HEK293 (cell line): Measurements from ENCODE around the gene CFAP57.

Experiments
- CTCF ChIA-PET: fragments of 350-600 bp; formaldehyde crosslinking; extraction: SDS; loops from one replicate; lab custom pipeline; 2021; ENCODE audit warnings: antibody characterized with exemption; lab: Yijun Ruan, JAX
- POLR2A ChIA-PET: fragments of 300-600 bp; formaldehyde crosslinking; extraction: SDS; loops from one replicate; lab custom pipeline; 2020; ENCODE audit warnings: antibody characterized with exemption, inconsistent platforms; lab: Yijun Ruan, JAX
- H3K27ac ChIP-seq: fragments of 200-500 bp; sonication (Bioruptor generic); 2 replicates; pipeline ENCODE4 v1.5.1; 2014; ENCODE audit warnings: low read depth, low read length, control low read depth, inconsistent platforms; ENCODE audit errors: extremely low read depth
- H3K36me3 ChIP-seq, 2 experiments: fragments of 200-500 bp in 1 of 2; sonication (Bioruptor generic) in 1 of 2; 1 replicate in 1 of 2; 2 replicates in 1 of 2; pipeline ENCODE4 v1.5.1; 2014 to 2017; ENCODE audit warnings: inconsistent platforms in 2 of 2, low read length in 2 of 2; ENCODE audit not compliant: control insufficient read depth in 2 of 2, insufficient read depth in 1 of 2
- H3K4me1 ChIP-seq: fragments of 200-500 bp; sonication (Bioruptor generic); 2 replicates; pipeline ENCODE4 v1.5.1; 2014; ENCODE audit warnings: mild to moderate bottlenecking, low read length, inconsistent platforms; ENCODE audit not compliant: control insufficient read depth, insufficient read depth
- H3K4me3 ChIP-seq: 2 replicates; pipeline ENCODE4 v1.5.1; 2011; ENCODE audit warnings: low read depth, mild to moderate bottlenecking, control low read depth, low read length, moderate library complexity
- H3K9me3 ChIP-seq: fragments of 200-500 bp; sonication (Bioruptor generic); 2 replicates; pipeline ENCODE4 v1.5.1; 2014; ENCODE audit warnings: low read depth, low read length, inconsistent platforms; ENCODE audit not compliant: control insufficient read depth, insufficient read depth
- KLF7 ChIP-seq: fragments of 450-650 bp; formaldehyde crosslinking; IDR thresholded peaks from 2 replicates; pipeline ENCODE4 v1.5.1; 2016; ENCODE audit warnings: missing biosample characterization, missing genetic modification characterization, borderline replicate concordance
- KLF8 ChIP-seq: fragments of 450-650 bp; formaldehyde crosslinking; IDR thresholded peaks from 2 replicates; pipeline ENCODE4 v1.5.1; 2016; ENCODE audit warnings: missing biosample characterization, missing genetic modification characterization
- SP2 ChIP-seq: fragments of 450-650 bp; formaldehyde crosslinking; IDR thresholded peaks from 2 replicates; pipeline ENCODE4 v1.5.1; 2016; ENCODE audit warnings: missing biosample characterization, missing genetic modification characterization
- ZFP69B ChIP-seq: fragments of 450-650 bp; formaldehyde crosslinking; IDR thresholded peaks from 2 replicates; pipeline ENCODE4 v1.5.1; 2016; ENCODE audit warnings: missing biosample characterization, missing genetic modification characterization
- ZNF2 ChIP-seq: fragments of 450-650 bp; formaldehyde crosslinking; IDR thresholded peaks from 2 replicates; pipeline ENCODE4 v1.5.1; 2016; ENCODE audit warnings: missing biosample characterization, missing genetic modification characterization
- ZNF202 ChIP-seq: fragments of 450-650 bp; formaldehyde crosslinking; IDR thresholded peaks from 2 replicates; pipeline ENCODE4 v1.5.1; 2016; ENCODE audit warnings: missing biosample characterization, missing genetic modification characterization, borderline replicate concordance
- ZNF354C ChIP-seq: fragments of 450-650 bp; formaldehyde crosslinking; IDR thresholded peaks from 2 replicates; pipeline ENCODE4 v1.5.1; 2016; ENCODE audit warnings: missing biosample characterization, missing genetic modification characterization, low read depth, borderline replicate concordance
- ZNF501 ChIP-seq: fragments of 450-650 bp; formaldehyde crosslinking; IDR thresholded peaks from 2 replicates; pipeline ENCODE4 v1.5.1; 2016; ENCODE audit warnings: missing biosample characterization, missing genetic modification characterization
- ZNF585B ChIP-seq: fragments of 450-650 bp; formaldehyde crosslinking; IDR thresholded peaks from 2 replicates; pipeline ENCODE4 v1.5.1; 2016; ENCODE audit warnings: missing biosample characterization, missing genetic modification characterization
- ZNF626 ChIP-seq: fragments of 450-650 bp; sonication (Bioruptor Pico); formaldehyde crosslinking; IDR thresholded peaks from 2 replicates; pipeline ENCODE4 v1.5.1; 2018; ENCODE audit warnings: missing biosample characterization, missing genetic modification characterization, inconsistent platforms
- TF ChIP-seq, protein P1 (sequence below): IDR thresholded peaks from 2 replicates; pipeline ENCODE4 v1.6.1; 2011; ENCODE audit warnings: mild to moderate bottlenecking, low read depth, low read length, borderline replicate concordance
- TF ChIP-seq, protein P2 (sequence below): fragments of 450-650 bp; formaldehyde crosslinking; IDR thresholded peaks from 2 replicates; pipeline ENCODE4 v1.5.1; 2016; ENCODE audit warnings: missing biosample characterization, missing genetic modification characterization
- TF ChIP-seq, protein P3 (sequence below): fragments of 450-650 bp; formaldehyde crosslinking; IDR thresholded peaks from 2 replicates; pipeline ENCODE4 v1.5.1; 2017; ENCODE audit warnings: missing biosample characterization, missing genetic modification characterization
- TF ChIP-seq, protein P4 (sequence below): fragments of 450-650 bp; formaldehyde crosslinking; IDR thresholded peaks from 2 replicates; pipeline ENCODE4 v1.5.1; 2016; ENCODE audit warnings: missing biosample characterization, missing genetic modification characterization, borderline replicate concordance
- TF ChIP-seq, protein P5 (sequence below): fragments of 450-650 bp; formaldehyde crosslinking; IDR thresholded peaks from 2 replicates; pipeline ENCODE4 v1.5.1; 2016; ENCODE audit warnings: missing biosample characterization, missing genetic modification characterization
- TF ChIP-seq, protein P6 (sequence below): fragments of 450-650 bp; formaldehyde crosslinking; IDR thresholded peaks from 2 replicates; pipeline ENCODE4 v1.5.1; 2016; ENCODE audit warnings: missing biosample characterization, missing genetic modification characterization
- TF ChIP-seq, protein P7 (sequence below): fragments of 450-650 bp; formaldehyde crosslinking; optimal IDR thresholded peaks from 2 replicates; pipeline ENCODE3; 2016; ENCODE audit warnings: missing biosample characterization, mild to moderate bottlenecking, missing genetic modification characterization

The CFAP57 gene

DNA sequence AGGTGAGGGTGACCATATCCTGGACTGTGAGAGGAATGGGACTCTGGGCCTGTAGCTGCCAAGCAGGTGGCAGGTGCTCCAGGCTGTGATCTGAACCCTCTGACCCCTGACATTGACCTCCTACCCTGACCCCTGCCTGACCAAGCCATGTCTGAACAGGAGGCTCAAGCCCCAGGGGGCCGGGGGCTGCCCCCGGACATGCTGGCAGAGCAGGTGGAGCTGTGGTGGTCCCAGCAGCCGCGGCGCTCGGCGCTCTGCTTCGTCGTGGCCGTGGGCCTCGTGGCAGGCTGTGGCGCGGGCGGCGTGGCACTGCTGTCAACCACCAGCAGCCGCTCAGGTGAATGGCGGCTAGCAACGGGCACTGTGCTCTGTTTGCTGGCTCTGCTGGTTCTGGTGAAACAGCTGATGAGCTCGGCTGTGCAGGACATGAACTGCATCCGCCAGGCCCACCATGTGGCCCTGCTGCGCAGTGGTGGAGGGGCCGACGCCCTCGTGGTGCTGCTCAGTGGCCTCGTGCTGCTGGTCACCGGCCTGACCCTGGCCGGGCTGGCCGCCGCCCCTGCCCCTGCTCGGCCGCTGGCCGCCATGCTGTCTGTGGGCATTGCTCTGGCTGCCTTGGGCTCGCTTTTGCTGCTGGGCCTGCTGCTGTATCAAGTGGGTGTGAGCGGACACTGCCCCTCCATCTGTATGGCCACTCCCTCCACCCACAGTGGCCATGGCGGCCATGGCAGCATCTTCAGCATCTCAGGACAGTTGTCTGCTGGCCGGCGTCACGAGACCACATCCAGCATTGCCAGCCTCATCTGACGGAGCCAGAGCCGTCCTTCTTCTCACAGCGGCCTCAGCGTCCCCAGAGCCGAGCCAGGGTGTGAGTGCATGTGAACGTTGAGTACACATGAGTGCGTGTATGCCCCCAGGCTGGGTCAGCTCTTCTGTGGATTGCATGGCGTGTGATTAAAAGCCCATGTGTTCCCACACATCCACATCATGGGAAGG lies 100.7 kb downstream of the CFAP57 start:
- Histone ChIP-seq H3K4me3 (no peak overlapping the region), H3K36me3 (no peaks in the 10 kb centered on the region), H3K9me3 (no peaks in the 10 kb centered on the region), H3K27ac (no peak overlapping the region), H3K4me1 (no peaks in the 10 kb centered on the region)
- ChIA-PET POLR2A (no interaction called here), CTCF (no interaction called here)
- TF ChIP-seq, protein P1, sequence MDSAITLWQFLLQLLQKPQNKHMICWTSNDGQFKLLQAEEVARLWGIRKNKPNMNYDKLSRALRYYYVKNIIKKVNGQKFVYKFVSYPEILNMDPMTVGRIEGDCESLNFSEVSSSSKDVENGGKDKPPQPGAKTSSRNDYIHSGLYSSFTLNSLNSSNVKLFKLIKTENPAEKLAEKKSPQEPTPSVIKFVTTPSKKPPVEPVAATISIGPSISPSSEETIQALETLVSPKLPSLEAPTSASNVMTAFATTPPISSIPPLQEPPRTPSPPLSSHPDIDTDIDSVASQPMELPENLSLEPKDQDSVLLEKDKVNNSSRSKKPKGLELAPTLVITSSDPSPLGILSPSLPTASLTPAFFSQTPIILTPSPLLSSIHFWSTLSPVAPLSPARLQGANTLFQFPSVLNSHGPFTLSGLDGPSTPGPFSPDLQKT: no peak

DNA sequence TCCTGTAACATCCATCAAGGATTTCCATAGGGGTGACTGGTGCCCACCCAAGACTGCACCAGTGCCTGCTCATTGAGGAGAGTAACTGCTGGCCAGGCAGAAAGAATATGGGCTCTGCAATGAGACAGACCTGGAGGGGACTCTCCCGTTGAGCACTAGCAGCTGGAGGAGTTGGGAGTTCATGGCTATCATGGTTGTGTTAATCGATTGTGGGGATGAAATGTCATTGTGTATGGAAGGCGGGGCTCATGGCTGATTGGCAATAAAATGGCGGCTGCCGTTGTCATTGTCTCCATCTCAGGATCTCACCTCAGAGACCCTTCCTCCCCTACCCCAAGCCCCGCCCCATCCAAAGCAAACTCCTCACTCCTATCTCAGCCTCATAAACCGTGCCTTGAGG lies 101.6 kb downstream of the CFAP57 start:
- POLR2A ChIA-PET: no interaction called here
- no peak overlapping the region for H3K27ac ChIP-seq

More for the DNA sequence above, 101.6 kb downstream of the CFAP57 start:
- TF ChIP-seq ZNF501 (tag by site-specific recombination) (no peak), SP2 (tag by site-specific recombination) (no peak), KLF7 (tag by site-specific recombination) (no peak), ZFP69B (tag by site-specific recombination) (no peak), ZNF585B (tag by site-specific recombination) (no peak), KLF8 (no peak), ZNF626 (no peak), ZNF2 (no peak), ZNF354C (tag by site-specific recombination) (no peak), ZNF202 (tag by site-specific recombination) (no peak)
- TF ChIP-seq, protein P2, sequence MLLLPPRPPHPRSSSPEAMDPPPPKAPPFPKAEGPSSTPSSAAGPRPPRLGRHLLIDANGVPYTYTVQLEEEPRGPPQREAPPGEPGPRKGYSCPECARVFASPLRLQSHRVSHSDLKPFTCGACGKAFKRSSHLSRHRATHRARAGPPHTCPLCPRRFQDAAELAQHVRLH (tag by site-specific recombination): no peak
- TF ChIP-seq, protein P3, sequence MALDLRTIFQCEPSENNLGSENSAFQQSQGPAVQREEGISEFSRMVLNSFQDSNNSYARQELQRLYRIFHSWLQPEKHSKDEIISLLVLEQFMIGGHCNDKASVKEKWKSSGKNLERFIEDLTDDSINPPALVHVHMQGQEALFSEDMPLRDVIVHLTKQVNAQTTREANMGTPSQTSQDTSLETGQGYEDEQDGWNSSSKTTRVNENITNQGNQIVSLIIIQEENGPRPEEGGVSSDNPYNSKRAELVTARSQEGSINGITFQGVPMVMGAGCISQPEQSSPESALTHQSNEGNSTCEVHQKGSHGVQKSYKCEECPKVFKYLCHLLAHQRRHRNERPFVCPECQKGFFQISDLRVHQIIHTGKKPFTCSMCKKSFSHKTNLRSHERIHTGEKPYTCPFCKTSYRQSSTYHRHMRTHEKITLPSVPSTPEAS (tag by site-specific recombination): no peak
- TF ChIP-seq, protein P4, sequence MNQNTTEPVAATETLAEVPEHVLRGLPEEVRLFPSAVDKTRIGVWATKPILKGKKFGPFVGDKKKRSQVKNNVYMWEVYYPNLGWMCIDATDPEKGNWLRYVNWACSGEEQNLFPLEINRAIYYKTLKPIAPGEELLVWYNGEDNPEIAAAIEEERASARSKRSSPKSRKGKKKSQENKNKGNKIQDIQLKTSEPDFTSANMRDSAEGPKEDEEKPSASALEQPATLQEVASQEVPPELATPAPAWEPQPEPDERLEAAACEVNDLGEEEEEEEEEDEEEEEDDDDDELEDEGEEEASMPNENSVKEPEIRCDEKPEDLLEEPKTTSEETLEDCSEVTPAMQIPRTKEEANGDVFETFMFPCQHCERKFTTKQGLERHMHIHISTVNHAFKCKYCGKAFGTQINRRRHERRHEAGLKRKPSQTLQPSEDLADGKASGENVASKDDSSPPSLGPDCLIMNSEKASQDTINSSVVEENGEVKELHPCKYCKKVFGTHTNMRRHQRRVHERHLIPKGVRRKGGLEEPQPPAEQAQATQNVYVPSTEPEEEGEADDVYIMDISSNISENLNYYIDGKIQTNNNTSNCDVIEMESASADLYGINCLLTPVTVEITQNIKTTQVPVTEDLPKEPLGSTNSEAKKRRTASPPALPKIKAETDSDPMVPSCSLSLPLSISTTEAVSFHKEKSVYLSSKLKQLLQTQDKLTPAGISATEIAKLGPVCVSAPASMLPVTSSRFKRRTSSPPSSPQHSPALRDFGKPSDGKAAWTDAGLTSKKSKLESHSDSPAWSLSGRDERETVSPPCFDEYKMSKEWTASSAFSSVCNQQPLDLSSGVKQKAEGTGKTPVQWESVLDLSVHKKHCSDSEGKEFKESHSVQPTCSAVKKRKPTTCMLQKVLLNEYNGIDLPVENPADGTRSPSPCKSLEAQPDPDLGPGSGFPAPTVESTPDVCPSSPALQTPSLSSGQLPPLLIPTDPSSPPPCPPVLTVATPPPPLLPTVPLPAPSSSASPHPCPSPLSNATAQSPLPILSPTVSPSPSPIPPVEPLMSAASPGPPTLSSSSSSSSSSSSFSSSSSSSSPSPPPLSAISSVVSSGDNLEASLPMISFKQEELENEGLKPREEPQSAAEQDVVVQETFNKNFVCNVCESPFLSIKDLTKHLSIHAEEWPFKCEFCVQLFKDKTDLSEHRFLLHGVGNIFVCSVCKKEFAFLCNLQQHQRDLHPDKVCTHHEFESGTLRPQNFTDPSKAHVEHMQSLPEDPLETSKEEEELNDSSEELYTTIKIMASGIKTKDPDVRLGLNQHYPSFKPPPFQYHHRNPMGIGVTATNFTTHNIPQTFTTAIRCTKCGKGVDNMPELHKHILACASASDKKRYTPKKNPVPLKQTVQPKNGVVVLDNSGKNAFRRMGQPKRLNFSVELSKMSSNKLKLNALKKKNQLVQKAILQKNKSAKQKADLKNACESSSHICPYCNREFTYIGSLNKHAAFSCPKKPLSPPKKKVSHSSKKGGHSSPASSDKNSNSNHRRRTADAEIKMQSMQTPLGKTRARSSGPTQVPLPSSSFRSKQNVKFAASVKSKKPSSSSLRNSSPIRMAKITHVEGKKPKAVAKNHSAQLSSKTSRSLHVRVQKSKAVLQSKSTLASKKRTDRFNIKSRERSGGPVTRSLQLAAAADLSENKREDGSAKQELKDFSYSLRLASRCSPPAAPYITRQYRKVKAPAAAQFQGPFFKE: no peak
- TF ChIP-seq, protein P5, sequence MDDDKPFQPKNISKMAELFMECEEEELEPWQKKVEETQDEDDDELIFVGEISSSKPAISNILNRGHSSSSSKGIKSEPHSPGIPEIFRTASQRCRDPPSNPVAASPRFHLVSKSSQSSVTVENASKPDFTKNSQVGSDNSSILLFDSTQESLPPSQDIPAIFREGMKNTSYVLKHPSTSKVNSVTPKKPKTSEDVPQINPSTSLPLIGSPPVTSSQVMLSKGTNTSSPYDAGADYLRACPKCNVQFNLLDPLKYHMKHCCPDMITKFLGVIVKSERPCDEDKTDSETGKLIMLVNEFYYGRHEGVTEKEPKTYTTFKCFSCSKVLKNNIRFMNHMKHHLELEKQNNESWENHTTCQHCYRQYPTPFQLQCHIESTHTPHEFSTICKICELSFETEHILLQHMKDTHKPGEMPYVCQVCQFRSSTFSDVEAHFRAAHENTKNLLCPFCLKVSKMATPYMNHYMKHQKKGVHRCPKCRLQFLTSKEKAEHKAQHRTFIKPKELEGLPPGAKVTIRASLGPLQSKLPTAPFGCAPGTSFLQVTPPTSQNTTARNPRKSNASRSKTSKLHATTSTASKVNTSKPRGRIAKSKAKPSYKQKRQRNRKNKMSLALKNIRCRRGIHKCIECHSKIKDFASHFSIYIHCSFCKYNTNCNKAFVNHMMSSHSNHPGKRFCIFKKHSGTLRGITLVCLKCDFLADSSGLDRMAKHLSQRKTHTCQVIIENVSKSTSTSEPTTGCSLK (tag by site-specific recombination): no peak
- TF ChIP-seq, protein P6, sequence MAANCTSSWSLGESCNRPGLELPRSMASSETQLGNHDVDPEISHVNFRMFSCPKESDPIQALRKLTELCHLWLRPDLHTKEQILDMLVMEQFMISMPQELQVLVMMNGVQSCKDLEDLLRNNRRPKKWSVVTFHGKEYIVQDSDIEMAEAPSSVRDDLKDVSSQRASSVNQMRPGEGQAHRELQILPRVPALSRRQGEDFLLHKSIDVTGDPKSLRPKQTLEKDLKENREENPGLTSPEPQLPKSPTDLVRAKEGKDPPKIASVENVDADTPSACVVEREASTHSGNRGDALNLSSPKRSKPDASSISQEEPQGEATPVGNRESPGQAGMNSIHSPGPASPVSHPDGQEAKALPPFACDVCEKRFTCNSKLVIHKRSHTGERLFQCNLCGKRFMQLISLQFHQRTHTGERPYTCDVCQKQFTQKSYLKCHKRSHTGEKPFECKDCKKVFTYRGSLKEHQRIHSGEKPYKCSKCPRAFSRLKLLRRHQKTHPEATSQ (tag by site-specific recombination): no peak
- TF ChIP-seq, protein P7, sequence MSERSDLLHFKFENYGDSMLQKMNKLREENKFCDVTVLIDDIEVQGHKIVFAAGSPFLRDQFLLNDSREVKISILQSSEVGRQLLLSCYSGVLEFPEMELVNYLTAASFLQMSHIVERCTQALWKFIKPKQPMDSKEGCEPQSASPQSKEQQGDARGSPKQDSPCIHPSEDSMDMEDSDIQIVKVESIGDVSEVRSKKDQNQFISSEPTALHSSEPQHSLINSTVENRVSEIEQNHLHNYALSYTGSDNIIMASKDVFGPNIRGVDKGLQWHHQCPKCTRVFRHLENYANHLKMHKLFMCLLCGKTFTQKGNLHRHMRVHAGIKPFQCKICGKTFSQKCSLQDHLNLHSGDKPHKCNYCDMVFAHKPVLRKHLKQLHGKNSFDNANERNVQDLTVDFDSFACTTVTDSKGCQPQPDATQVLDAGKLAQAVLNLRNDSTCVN (tag by site-specific recombination): no peak
- no peak overlapping the region for H3K4me3 ChIP-seq
- H3K9me3 ChIP-seq: no peaks in the 10 kb centered on the region
- H3K36me3 ChIP-seq: no peaks in the 10 kb centered on the region
- CTCF ChIA-PET: no interaction called here
- H3K4me1 ChIP-seq: no peaks in the 10 kb centered on the region
